PC-9 (cell line): ENCODE data around the gene TMEM98. TPM values are rescaled to one million over a fixed set of nuclear protein-coding genes. Genes with fewer than 3 reads are reported as not detected.
"Not testable (repeated sequence)": the region's sequence is repeated elsewhere in the genome, so short reads cannot be mapped to it uniquely, and the experiment has no call there.

Experiments
- BruUV-seq: library from RNA; stranded (reverse); fragments of 400-500 nt; replicated peaks from 2 replicates; lab custom pipeline; 2021; lab: Mats Ljungman, UMichigan
- CTCF ChIA-PET: fragments of 300-600 bp; sonication (Branson Sonifier 250); formaldehyde crosslinking; loops from one replicate; lab custom pipeline; 2022; ENCODE audit warnings: antibody characterized with exemption; lab: Charles Lee
- POLR2A ChIA-PET: fragments of 300-600 bp; sonication (Branson Sonifier 250); formaldehyde crosslinking; loops from one replicate; lab custom pipeline; 2022; ENCODE audit warnings: antibody characterized with exemption; ENCODE audit not compliant: unreplicated experiment; lab: Charles Lee
- DNase-seq, 2 experiments: peaks; one replicate each; pipeline versions ENCODE4 v3.0.0 to v3.0.0-alpha.2; 2015 to 2022; ENCODE audit warnings: mixed read lengths in 1 of 2
- H2AFZ ChIP-seq: fragments of 200-600 bp; sonication (generic); 2 replicates; pipeline ENCODE4 v1.8.1; 2017; ENCODE audit warnings: antibody characterized with exemption
- H3F3A ChIP-seq: fragments of 200-600 bp; sonication (generic); 2 replicates; pipeline ENCODE4 v1.8.1; 2017; ENCODE audit warnings: antibody characterized with exemption, mild to moderate bottlenecking, low read depth; ENCODE audit not compliant: insufficient read depth
- H3K27ac ChIP-seq: fragments of 200-600 bp; sonication (generic); 2 replicates; pipeline ENCODE4 v1.6.1; 2016; ENCODE audit warnings: mixed run types
- H3K27me3 ChIP-seq: fragments of 200-600 bp; sonication (generic); 2 replicates; pipeline ENCODE4 v1.6.1; 2016; ENCODE audit warnings: low read depth, mixed run types; ENCODE audit not compliant: insufficient read depth
- H3K36me3 ChIP-seq: fragments of 200-600 bp; sonication (generic); 2 replicates; pipeline ENCODE4 v1.6.1; 2016; ENCODE audit warnings: low read depth, mixed run types
- H3K4me1 ChIP-seq: fragments of 200-600 bp; sonication (generic); replicated peaks from 2 replicates; pipeline ENCODE4 v1.6.1; 2016; ENCODE audit warnings: mixed run types; ENCODE audit not compliant: insufficient read depth
- H3K4me2 ChIP-seq: fragments of 200-600 bp; sonication (generic); 2 replicates; pipeline ENCODE4 v1.6.1; 2017; ENCODE audit warnings: mixed run types
- H3K4me3 ChIP-seq: fragments of 200-600 bp; sonication (generic); 2 replicates; pipeline ENCODE4 v1.6.1; 2016; ENCODE audit warnings: mixed run types
- H3K79me2 ChIP-seq: fragments of 200-600 bp; sonication (generic); 2 replicates; pipeline ENCODE4 v1.6.1; 2017; ENCODE audit warnings: low read depth, mixed run types
- H3K9me2 ChIP-seq: fragments of 200-600 bp; sonication (generic); 2 replicates; pipeline ENCODE4 v1.8.1; 2017; ENCODE audit warnings: mild to moderate bottlenecking; ENCODE audit not compliant: insufficient read depth
- H3K9me3 ChIP-seq: fragments of 200-600 bp; sonication (generic); 2 replicates; pipeline ENCODE4 v1.8.1; 2016; ENCODE audit warnings: low read depth; ENCODE audit not compliant: insufficient read depth
- H4K20me1 ChIP-seq: fragments of 200-600 bp; sonication (generic); 2 replicates; pipeline ENCODE4 v1.8.1; 2017; ENCODE audit not compliant: insufficient read depth
- EZH2 ChIP-seq: fragments of 200-600 bp; sonication (generic); IDR thresholded peaks from 2 replicates; pipeline ENCODE4 v1.8.0; 2017; ENCODE audit warnings: antibody characterized with exemption, low read depth
- intact Hi-C: fragments of 100-400 bp; cut with micrococcal nuclease; formaldehyde crosslinking; loops from one replicate; pipeline ENCODE4 v1.10.0; 2022; ENCODE audit not compliant: unreplicated experiment
- total RNA-seq: library from RNA; stranded (reverse); gene quantifications from 2 replicates; pipeline ENCODE4 v1.2.3, GENCODE V29; 2021
- TF ChIP-seq, protein P1 (sequence below): fragments of 200-600 bp; sonication (generic); conservative IDR thresholded peaks from 2 replicates; pipeline ENCODE4 v1.6.1; 2017; ENCODE audit warnings: mixed run types, antibody characterized with exemption, mild to moderate bottlenecking, moderate library complexity

The TMEM98 gene
- total RNA-seq, 1 experiment from 2014 or later: not detected

- H3K36me3 ChIP-seq: no peaks in the 10 kb centered on the region
- H3F3A ChIP-seq: no peaks in the 10 kb centered on the region
- no peak for DNase-seq
- BruUV-seq: no TSS peak
- ChIA-PET POLR2A (interaction anchor here (0.7 kb wide), 1 partner anchor 188 kb away, joined by 28 read pairs; no protein-coding TSS in a partner anchor), CTCF (interaction anchor here (0.7 kb wide), 1 partner anchor 313 kb away, joined by 3 read pairs; no protein-coding TSS in a partner anchor)
- TF ChIP-seq, protein P1, sequence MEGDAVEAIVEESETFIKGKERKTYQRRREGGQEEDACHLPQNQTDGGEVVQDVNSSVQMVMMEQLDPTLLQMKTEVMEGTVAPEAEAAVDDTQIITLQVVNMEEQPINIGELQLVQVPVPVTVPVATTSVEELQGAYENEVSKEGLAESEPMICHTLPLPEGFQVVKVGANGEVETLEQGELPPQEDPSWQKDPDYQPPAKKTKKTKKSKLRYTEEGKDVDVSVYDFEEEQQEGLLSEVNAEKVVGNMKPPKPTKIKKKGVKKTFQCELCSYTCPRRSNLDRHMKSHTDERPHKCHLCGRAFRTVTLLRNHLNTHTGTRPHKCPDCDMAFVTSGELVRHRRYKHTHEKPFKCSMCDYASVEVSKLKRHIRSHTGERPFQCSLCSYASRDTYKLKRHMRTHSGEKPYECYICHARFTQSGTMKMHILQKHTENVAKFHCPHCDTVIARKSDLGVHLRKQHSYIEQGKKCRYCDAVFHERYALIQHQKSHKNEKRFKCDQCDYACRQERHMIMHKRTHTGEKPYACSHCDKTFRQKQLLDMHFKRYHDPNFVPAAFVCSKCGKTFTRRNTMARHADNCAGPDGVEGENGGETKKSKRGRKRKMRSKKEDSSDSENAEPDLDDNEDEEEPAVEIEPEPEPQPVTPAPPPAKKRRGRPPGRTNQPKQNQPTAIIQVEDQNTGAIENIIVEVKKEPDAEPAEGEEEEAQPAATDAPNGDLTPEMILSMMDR: no peak
- no peak for TF ChIP-seq EZH2
- H4K20me1 ChIP-seq: no peaks in the 10 kb centered on the region
- no peaks in the 10 kb centered on the region for H3K9me2 ChIP-seq
- no peak overlapping the region for H2AFZ ChIP-seq
- no peaks in the 10 kb centered on the region for H3K9me3 ChIP-seq
- H3K27ac ChIP-seq: no peak overlapping the region
- no peak overlapping the region for H3K4me2 ChIP-seq
- H3K79me2 ChIP-seq: no peaks in the 10 kb centered on the region
- intact Hi-C loops: no loop called here
- H3K4me3 ChIP-seq: no peak overlapping the region
- H3K27me3 ChIP-seq: peaks cover 1% of the 10 kb centered on the region; the same call in 1 of the 2 replicates
- no peaks in the 10 kb centered on the region for H3K4me1 ChIP-seq
Observed at GRCh38 chr17:32920293-32920692, 7.7 kb upstream of the TMEM98 start.

- Histone ChIP-seq H2AFZ (no peak overlapping the region), H4K20me1 (no peaks in the 10 kb centered on the region), H3K4me1 (no peaks in the 10 kb centered on the region), H3F3A (no peaks in the 10 kb centered on the region), H3K36me3 (no peaks in the 10 kb centered on the region), H3K4me2 (no peak overlapping the region), H3K4me3 (no peak overlapping the region), H3K79me2 (no peaks in the 10 kb centered on the region), H3K27me3 (peaks cover 6% of the 10 kb centered on the region; the same call in 1 of the 2 replicates), H3K9me2 (no peaks in the 10 kb centered on the region), H3K9me3 (no peaks in the 10 kb centered on the region), H3K27ac (no peak overlapping the region)
- TF ChIP-seq EZH2: no peak
- TF ChIP-seq, protein P1: no peak
- DNase-seq: no peak
- POLR2A ChIA-PET: interaction anchor here (0.7 kb wide), 1 partner anchor 189 kb away, joined by 28 read pairs; no protein-coding TSS in a partner anchor
- BruUV-seq: no TSS peak
- intact Hi-C loops: no loop called here
- CTCF ChIA-PET: interaction anchor here (0.7 kb wide), 1 partner anchor 312 kb away, joined by 3 read pairs; no protein-coding TSS in a partner anchor
Observed at GRCh38 chr17:32921017-32921416, 6.9 kb upstream of the TMEM98 start.

- peaks cover 20% of the 10 kb centered on the region; the same call in 1 of the 2 replicates for H3K27me3 ChIP-seq
- H3K9me3 ChIP-seq, H3F3A ChIP-seq, H3K79me2 ChIP-seq, H3K36me3 ChIP-seq, intact Hi-C loops, H4K20me1 ChIP-seq, H2AFZ ChIP-seq, POLR2A ChIA-PET, H3K27ac ChIP-seq, BruUV-seq, DNase-seq, CTCF ChIA-PET, H3K4me1 ChIP-seq, H3K9me2 ChIP-seq, H3K4me3 ChIP-seq, H3K4me2 ChIP-seq: not testable (repeated sequence)
Observed at GRCh38 chr17:32923905-32924304, 4.0 kb upstream of the TMEM98 start.

DNA sequence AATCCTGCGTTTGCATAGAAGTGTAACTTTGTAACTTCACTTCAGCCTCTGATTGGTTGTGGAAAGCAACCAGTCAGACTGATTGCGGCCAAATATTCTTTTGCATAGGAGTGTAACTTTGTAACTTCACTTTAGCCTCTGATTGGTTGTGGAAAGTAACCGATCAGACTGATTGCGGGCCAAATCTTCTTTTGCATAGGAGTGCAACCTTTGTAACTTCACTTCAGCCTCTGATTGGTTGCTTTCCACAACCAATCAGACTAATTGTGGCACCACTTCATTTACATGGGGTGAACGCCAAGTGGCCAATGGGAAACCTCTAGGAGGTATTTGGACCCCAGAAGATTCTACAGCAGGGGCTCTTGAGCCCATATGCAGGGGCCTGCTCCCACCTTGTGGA lies 1.8 kb upstream of the TMEM98 start:
- Histone ChIP-seq H3F3A (no peaks in the 10 kb centered on the region), H4K20me1 (no peaks in the 10 kb centered on the region), H3K4me1 (no peaks in the 10 kb centered on the region), H3K9me3 (no peaks in the 10 kb centered on the region), H3K36me3 (no peaks in the 10 kb centered on the region), H3K9me2 (no peaks in the 10 kb centered on the region), H2AFZ (no peak overlapping the region), H3K4me3 (no peak overlapping the region), H3K27me3 (peaks cover 43% of the 10 kb centered on the region), H3K27ac (no peak overlapping the region), H3K4me2 (no peak overlapping the region), H3K79me2 (no peaks in the 10 kb centered on the region)
- ChIA-PET POLR2A (no interaction called here), CTCF (no interaction called here)
- TF ChIP-seq, protein P1: no peak
- no peak for TF ChIP-seq EZH2
- DNase-seq: no peak
- intact Hi-C loops: no loop called here
- no TSS peak for BruUV-seq

DNA sequence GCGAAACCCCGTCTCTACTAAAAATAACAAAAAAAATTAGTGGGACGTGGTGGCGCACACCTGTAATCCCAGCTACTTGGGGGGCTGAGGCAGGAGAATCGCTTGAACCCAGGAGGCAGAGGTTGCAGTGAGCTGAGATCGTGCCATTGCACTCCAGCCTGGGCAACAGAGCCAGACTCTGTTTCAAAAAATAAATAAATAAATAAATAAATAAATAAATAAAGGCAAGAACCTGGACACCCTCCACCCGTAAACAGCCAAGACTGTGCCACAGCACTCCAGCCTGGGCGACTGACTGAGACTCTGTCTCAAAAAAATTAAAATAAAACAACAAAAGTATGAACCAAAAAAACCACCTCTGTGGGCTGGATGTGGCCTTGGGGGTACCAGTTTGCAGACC lies 1.2 kb upstream of the TMEM98 start:
- H3K9me3 ChIP-seq, intact Hi-C loops, DNase-seq, H3K4me2 ChIP-seq, H4K20me1 ChIP-seq, H2AFZ ChIP-seq, BruUV-seq, H3F3A ChIP-seq, H3K4me1 ChIP-seq, POLR2A ChIA-PET, H3K9me2 ChIP-seq, H3K4me3 ChIP-seq, CTCF ChIA-PET, H3K79me2 ChIP-seq, H3K36me3 ChIP-seq, H3K27ac ChIP-seq: not testable (repeated sequence)
- peaks cover 49% of the 10 kb centered on the region for H3K27me3 ChIP-seq
